HG03066 (cell line): Measurements from ENCODE around the gene MUC6.

Experiments
- ATAC-seq: cut with Tn5 transposase; IDR thresholded peaks from one replicate; pipeline ENCODE4 v1.9.1; 2021; ENCODE audit warnings: low read depth; ENCODE audit not compliant: unreplicated experiment

The MUC6 gene

DNA sequence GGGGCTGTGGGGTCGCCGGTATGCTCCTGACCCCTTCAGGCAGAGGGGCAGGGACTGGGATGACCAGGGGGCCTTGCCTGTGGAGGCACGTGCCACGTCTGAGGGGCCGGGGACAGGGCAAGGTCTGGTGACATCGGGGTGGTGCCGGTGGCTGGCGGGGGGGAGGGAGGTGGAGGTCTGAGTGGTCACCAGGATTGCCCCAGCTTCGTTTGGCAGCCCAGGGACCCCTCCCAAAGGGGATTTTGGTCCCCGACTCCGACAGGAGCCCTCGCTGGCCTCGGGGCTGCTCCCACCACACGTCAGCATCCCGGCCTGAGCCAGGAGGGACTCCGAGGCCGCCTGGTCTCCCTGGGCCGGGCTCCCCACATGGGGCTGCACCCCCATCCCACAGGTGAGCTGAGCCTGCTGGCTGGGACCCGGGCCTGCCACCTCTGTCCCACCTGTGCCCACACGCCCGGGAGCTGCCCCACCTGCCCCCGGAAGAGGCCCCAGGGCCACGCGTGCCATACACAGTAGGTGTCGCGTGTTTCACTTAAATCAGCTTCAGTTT is 1.1 kb upstream of the MUC6 start:
- ATAC-seq, result no peak

GRCh38 chr11:1036931-1037330 is 413 bp upstream of the MUC6 start:
- ATAC-seq, result no peak

- ATAC-seq, result no peak
These were observed 788 bp downstream of the MUC6 start for GRCh38 chr11:1035577-1036283.

- no peak for ATAC-seq
These were observed 1.8 kb downstream of the MUC6 start for GRCh38 chr11:1034456-1035295.

GRCh38 chr11:1034001-1034400 is 2.5 kb downstream of the MUC6 start:
- no peak for ATAC-seq

DNA sequence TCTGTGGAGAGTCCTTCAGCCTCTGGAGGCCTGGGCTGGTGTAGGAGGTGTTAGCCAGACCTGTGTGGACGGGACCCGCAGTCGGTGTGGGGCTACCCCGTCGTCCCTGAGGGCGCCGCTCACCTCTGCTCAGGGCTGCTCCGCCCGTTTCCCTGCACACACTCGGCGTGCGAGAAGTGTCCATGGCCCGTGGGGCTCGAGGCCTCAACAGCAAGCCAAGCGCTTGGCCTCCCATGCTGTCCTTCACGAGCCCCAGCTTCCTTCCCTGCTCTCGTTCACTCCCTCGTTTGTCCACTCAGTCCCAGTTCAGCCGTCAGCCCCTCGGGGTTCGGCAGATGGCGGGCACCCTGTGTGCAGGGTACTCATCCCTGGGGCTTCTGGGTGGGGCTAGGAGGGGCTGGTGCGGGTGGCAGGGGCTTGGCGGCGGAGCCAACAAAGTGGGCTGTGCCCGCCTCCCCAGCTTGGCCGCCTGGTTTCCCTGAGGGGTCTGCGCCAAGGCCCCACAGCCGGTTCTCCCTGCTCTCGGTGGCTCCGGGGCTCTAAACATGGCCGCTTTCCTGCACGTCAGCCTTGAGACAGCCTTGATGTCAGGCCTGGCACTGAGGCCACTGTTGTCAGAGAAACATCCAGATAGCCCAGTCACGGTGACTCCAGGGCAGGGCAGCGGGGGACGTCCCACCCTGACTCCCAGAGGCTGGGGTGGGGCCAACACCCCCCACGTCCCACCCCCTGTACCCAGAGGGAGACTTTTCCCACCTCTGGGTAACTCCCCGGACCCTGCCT is 3.3 kb downstream of the MUC6 start:
- no peak for ATAC-seq

DNA sequence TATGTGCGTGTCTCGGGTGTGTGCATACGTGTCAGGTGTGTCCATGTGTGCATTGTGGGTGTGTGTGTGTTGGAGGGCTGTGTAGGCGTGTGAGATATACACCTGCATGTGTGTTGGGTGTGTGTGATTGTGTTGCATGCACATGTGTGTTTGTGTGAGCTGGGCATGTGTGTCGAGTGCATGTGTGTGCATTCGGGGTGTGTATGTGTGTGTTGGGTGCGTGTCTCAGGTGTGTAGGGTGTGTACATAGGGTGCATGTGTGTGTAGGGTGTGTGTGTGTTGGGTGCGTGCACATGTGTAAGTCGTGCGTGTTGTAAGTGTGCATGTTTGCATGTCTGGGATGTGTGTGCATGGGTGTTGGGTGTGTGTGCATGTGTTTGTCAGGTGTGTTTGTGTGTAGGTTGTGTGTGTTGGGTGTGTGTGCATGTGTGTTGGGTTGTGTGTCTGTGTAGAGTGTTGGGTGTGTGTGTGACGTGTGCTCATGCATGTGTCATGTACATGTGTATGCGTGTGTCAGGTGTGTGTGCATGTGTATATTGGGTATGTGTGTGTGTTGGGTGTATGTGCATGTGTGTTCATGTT is 4.1 kb downstream of the MUC6 start:
- no peak for ATAC-seq

DNA sequence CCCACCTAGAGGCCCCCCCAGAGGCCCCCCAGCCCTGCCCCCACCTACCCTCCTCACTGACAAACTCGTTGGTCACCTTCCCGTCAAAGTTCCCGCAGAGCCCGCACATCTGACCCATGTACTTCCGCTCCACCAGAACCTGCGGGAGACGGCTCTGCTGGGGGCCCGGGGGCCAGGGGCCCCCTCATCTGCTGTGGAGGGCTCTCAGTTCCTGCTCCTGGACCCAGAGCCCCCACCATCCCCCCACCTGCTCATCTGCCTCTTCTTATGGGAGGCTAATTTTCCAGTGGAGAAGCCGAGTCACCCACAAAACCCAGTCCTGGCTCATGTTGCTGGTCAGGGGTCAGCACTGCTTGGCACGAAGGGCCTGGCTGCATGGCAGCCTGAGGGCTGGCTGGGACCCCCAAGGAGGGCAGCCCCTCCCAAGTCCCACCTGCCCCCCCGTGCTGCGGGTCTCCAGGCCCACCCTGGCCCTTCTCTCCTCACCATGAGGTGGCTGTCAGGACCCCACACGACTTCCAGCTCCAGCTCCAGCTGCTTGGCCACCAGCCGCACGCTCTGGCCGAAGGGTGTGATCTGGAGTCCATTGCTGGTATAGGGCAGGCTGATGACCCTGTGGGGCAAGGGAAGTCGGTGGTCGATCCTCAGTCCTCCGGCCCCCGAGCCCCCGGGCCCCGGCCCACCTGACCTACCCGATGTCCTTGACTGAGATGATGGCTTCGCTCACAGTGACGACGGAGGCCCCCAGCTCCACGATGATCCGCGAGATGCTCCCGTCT is 5.2 kb downstream of the MUC6 start:
- no peak for ATAC-seq

GRCh38 chr11:1030556-1030955 is 6.0 kb downstream of the MUC6 start:
- no peak for ATAC-seq

DNA sequence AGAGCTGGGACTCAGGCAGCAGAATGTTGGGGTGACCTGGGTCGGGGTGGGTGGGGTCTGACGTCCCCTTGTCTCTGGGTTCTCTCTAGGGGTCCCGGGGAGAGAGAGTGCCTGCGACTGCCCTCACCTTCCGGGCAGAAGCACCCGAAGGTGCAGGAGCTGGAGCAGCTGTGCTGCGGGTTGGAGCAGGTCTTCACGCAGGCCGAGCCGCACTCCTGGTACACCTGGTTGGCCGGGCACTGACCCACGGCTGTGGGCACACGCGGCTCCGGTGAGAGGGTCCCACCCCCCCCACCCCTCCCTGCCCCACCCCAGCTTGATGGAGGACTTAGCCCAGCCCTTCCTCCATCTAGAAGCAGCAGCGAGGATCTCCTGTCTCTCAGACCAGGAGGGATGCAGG is 6.4 kb downstream of the MUC6 start:
- ATAC-seq, result no peak

DNA sequence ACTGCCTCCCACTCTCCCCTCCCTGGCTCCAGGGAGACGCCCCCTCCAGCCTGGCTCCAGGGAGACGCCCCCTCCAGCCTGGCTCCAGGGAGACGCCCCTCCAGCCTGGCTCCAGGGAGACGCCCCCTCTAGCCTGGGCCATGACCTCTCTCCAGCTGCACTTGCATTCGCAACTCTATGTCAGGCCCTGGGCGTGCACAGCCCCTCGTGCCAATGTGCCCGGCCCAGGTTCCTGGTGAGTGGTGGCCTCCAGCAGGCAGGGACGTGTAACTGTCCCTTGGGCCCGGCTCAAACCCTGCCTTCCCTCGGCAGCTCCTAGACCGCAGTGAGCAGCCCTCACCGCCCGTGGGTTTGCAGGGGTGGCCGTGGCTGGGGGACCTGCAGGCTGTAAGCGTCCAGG is 6.9 kb downstream of the MUC6 start:
- no peak for ATAC-seq

DNA sequence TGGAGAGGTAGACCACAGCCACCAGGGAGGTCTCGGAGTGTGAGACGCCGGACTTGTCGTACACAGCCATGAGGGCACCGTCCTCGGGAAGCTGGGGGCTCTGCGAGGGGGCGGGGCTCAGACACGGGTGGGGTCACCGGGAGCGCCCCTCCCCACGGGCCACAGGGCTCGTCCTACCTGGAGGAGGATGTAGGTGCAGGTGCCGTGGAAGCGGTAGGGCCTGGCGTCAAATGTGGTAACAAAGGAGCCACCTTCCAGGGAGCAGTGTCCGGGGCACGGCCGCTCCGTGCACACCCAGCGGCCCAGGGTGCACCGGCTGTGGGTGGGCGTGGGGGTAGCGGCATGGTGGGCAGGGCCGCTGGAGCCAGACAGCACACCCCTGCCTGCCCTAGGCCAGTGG is 7.5 kb downstream of the MUC6 start:
- ATAC-seq, result no peak

- ATAC-seq, result no peak
These were observed 7.9 kb downstream of the MUC6 start for GRCh38 chr11:1028616-1029015.

DNA sequence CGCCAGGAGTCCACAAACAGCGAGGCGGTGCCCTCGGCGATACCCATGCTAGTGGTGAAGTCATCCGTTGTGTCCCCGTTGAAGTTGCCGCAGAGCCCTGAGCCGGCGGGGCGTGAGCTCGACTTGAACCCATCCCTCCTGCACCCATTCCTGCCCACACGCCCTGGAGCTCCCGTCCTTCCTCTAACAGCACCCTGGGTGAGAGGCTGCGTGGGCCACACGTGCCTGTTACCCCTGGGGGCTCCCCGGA is 8.3 kb downstream of the MUC6 start:
- no peak for ATAC-seq

GRCh38 chr11:1027483-1028290 is 8.8 kb downstream of the MUC6 start:
- no peak for ATAC-seq

- no peak for ATAC-seq
These were observed 9.7 kb downstream of the MUC6 start for GRCh38 chr11:1026641-1027482.

- no peak for ATAC-seq
These were observed 10.4 kb downstream of the MUC6 start for GRCh38 chr11:1026163-1026450.

DNA sequence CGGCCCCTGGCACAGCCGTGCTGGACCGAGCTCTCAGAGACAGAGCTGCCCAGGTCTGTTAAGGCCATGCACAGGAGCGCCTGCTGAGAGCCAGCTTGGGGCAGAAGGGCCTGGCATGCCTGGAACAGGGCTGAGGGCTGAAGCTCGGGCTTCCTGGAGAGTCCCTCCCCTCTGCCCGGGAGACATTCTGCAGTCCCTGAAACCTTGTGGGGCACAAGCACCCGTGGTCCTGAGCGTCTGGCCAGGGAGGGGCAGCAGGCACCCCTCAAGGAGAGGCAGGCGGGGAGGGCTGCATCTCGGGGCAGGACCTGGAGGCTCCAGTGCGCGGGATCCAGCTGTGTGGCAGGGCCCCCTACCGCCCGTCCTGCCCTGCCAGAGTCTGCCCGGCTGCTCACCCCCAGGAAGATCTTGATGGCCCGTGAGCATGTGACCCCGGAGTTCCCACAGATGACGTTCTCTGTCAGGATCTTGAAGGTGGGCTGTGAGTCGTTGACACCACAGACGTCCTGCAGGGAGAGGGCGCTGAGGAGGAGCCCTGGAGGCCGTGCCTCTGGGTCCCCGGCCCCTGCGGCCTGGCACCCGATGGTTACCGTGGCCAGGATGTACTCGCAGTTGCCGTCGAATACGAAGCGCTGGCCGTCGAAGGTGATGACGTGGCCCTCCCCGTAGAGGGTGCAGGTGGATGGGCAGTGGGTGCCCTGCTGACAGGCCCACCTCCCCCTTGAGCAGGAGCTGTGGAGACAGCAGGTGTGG is 10.9 kb downstream of the MUC6 start:
- no peak for ATAC-seq
